GM10248 (cell line): ENCODE results near the gene PALM.

Experiments
- CTCF ChIA-PET: fragments of 300-600 bp; sonication (Branson Sonifier 250); formaldehyde crosslinking; extraction: SDS; loops from one replicate; lab custom pipeline; 2021; ENCODE audit warnings: antibody characterized with exemption; lab: Yijun Ruan, JAX
- POLR2A ChIA-PET: fragments of 350-650 bp; sonication (Branson Sonifier 250); formaldehyde crosslinking; extraction: SDS; loops from one replicate; lab custom pipeline; 2020; ENCODE audit warnings: antibody characterized with exemption; lab: Yijun Ruan, JAX
- DNase-seq: peaks from one replicate; pipeline ENCODE4 v3.0.0; 2012; ENCODE audit errors: extremely low spot score
- TF ChIP-seq, protein P1 (sequence below): IDR thresholded peaks from 2 replicates; pipeline ENCODE4 v1.5.1; 2012; ENCODE audit warnings: mild to moderate bottlenecking, low read depth; ENCODE audit errors: extremely low read depth, missing control alignments, control extremely low read depth

Gene PALM

DNA sequence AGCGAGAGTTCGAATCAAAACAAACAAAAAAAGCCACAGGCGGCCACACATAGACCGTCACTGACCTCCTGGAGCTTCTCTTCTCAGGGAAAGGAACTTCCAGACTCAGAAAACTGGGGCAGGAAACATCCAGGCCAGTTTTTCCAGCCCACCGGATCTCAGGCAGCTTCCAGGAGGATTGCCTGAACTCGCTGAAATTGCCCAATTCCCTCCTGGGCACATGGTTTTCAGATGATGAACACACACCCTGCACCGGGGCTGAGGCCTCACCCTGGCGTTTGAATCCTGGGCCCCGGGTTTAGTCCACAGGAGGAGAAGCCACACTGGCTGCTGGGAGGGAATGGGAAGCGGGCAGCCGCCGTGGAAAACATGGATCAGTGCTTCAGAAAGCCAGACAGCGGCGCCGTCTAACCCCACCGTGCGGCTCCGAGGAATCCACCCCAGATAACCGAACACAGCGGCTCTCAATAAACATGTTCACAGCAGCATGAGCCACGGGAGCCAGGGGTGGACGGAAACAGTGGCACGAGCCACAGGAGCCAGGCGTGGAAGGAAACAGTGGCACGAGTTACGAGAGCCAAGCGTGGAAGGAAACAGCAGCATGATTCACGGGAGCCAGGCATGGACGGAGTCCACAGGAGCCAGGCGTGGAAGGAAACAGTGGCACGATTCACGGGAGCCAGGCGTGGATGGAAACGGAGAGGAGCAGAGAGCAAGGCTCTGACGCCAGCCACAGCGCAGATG is 70.3 kb downstream of the PALM start:
- no peak for DNase-seq
- TF ChIP-seq, protein P1, sequence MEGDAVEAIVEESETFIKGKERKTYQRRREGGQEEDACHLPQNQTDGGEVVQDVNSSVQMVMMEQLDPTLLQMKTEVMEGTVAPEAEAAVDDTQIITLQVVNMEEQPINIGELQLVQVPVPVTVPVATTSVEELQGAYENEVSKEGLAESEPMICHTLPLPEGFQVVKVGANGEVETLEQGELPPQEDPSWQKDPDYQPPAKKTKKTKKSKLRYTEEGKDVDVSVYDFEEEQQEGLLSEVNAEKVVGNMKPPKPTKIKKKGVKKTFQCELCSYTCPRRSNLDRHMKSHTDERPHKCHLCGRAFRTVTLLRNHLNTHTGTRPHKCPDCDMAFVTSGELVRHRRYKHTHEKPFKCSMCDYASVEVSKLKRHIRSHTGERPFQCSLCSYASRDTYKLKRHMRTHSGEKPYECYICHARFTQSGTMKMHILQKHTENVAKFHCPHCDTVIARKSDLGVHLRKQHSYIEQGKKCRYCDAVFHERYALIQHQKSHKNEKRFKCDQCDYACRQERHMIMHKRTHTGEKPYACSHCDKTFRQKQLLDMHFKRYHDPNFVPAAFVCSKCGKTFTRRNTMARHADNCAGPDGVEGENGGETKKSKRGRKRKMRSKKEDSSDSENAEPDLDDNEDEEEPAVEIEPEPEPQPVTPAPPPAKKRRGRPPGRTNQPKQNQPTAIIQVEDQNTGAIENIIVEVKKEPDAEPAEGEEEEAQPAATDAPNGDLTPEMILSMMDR = no peak
- CTCF ChIA-PET = no interaction called here
- POLR2A ChIA-PET = no interaction called here

- DNase-seq = no peak
- TF ChIP-seq, protein P1 = no peak
- CTCF ChIA-PET = no interaction called here
- POLR2A ChIA-PET = interaction anchor here (0.6 kb wide), 1 partner anchor 100 kb away, joined by 5 read pairs; no protein-coding TSS in a partner anchor
Observed at GRCh38 chr19:780935-781334, 72.2 kb downstream of the PALM start.

DNA sequence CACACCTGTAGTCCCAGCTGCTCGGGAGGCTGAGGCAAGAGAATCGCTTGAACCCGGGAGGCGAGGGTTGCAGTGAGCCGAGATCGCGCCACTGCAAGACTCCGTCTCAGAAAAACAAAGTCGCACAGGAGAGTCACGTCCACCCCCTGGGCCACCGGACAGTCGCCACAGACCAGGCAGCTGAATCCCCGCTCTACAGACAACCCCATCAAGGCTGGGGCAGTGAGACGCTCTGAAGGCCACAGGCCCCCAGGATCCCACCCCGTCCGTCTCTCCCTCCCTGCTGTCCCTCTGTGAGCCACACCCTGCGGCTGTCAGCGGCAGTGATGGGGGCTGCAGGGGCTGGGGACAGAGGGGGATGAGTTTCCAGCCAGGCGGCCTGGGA is 73.1 kb downstream of the PALM start:
- ChIA-PET POLR2A (no interaction called here), CTCF (no interaction called here)
- no peak for DNase-seq
- TF ChIP-seq, protein P1 = no peak

GRCh38 chr19:782185-782877 is 73.6 kb downstream of the PALM start:
- POLR2A ChIA-PET = no interaction called here
- TF ChIP-seq, protein P1 = no peak
- CTCF ChIA-PET = no interaction called here
- DNase-seq = no peak

GRCh38 chr19:782878-783668 is 74.3 kb downstream of the PALM start:
- CTCF ChIA-PET = no interaction called here
- DNase-seq = no peak
- POLR2A ChIA-PET = no interaction called here
- TF ChIP-seq, protein P1 = no peak

DNA sequence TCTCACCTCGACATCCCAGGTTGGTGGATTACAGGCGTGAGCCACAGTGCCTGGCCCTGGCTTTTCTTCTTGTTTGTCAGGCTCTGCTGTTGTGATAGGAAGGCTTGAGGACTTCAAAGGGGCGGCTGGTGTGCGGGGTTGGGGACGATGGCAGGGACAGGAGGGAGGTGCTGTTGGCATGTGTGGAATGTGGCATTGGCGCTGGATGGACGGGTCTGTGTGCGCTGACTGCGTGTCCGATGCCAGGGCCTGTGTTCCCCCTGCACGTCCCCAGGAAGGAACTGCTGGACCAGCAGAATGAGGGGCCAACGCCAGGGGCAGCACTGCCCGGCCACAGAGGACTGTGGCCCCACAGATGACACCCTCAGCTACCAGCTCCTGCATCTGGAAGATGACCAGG is 75.8 kb downstream of the PALM start:
- ChIA-PET CTCF (no interaction called here), POLR2A (no interaction called here)
- DNase-seq = no peak
- TF ChIP-seq, protein P1 = no peak
